ENCODE data around the gene A4GNT.

GRCh38 chr3:138124706-138125355 lies 7.4 kb downstream of the A4GNT start:
- TF ChIP-seq CTCF (IDR thresholded peaks at IDR 0.05; ENCODE audit: poor library complexity, severe bottlenecking) (no peak), REST (IDR thresholded peaks at IDR 0.05; ENCODE audit: borderline replicate concordance) (no peak), POLR2AphosphoS5 (IDR thresholded peaks at IDR 0.05) (no peak), EZH2 (IDR thresholded peaks at IDR 0.05; ENCODE audit: borderline replicate concordance, insufficient read depth, low read length, poor library complexity, severe bottlenecking) (no peak), RAD21 (conservative IDR thresholded peaks at IDR 0.05) (no peak)

All from neural cell (in vitro differentiated cells).